Suprapubic skin (tissue), 3 donors: Measurements from ENCODE around the gene GALK2.

Experiments used
- POLR2AphosphoS5 ChIP-seq, 3 donors: sonication (generic); formaldehyde crosslinking; IDR thresholded peaks; one replicate each; pipeline ENCODE4 v1.6.1; 2017; ENCODE audit warnings: antibody characterized with exemption in 3 of 3
- TF ChIP-seq, protein P1 (sequence below), 2 donors: fragments of 200-600 bp in 1 of 2; fragments of 450-650 bp in 1 of 2; sonication (generic) in 1 of 2; IDR thresholded peaks; one replicate each; pipeline ENCODE4 v1.5.1; 2016 to 2019; ENCODE audit warnings: antibody characterized with exemption in 2 of 2, mild to moderate bottlenecking in 1 of 2, moderate library complexity in 1 of 2

- TF ChIP-seq, protein P1, sequence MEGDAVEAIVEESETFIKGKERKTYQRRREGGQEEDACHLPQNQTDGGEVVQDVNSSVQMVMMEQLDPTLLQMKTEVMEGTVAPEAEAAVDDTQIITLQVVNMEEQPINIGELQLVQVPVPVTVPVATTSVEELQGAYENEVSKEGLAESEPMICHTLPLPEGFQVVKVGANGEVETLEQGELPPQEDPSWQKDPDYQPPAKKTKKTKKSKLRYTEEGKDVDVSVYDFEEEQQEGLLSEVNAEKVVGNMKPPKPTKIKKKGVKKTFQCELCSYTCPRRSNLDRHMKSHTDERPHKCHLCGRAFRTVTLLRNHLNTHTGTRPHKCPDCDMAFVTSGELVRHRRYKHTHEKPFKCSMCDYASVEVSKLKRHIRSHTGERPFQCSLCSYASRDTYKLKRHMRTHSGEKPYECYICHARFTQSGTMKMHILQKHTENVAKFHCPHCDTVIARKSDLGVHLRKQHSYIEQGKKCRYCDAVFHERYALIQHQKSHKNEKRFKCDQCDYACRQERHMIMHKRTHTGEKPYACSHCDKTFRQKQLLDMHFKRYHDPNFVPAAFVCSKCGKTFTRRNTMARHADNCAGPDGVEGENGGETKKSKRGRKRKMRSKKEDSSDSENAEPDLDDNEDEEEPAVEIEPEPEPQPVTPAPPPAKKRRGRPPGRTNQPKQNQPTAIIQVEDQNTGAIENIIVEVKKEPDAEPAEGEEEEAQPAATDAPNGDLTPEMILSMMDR (IDR thresholded peaks at IDR 0.05), result no peak
- no peak for TF ChIP-seq POLR2AphosphoS5 (IDR thresholded peaks at IDR 0.05)
These were observed 72.8 kb downstream of the GALK2 start for GRCh38 chr15:49242820-49243219.
